Measurements from ENCODE around the gene ZNF576. TPM values are rescaled to one million over a fixed set of nuclear protein-coding genes. Genes with fewer than 3 reads are reported as not detected.
A peak's percentile ranks its signal among the peaks of the same experiment; 100 is the strongest.

ZNF576 gene
- total and polyA plus RNA-seq, 2 of the 13 experiments (the other 11 are each of a cell fraction or from before 2014, with no cell fraction given), result 7.2 to 9.6 TPM

DNA sequence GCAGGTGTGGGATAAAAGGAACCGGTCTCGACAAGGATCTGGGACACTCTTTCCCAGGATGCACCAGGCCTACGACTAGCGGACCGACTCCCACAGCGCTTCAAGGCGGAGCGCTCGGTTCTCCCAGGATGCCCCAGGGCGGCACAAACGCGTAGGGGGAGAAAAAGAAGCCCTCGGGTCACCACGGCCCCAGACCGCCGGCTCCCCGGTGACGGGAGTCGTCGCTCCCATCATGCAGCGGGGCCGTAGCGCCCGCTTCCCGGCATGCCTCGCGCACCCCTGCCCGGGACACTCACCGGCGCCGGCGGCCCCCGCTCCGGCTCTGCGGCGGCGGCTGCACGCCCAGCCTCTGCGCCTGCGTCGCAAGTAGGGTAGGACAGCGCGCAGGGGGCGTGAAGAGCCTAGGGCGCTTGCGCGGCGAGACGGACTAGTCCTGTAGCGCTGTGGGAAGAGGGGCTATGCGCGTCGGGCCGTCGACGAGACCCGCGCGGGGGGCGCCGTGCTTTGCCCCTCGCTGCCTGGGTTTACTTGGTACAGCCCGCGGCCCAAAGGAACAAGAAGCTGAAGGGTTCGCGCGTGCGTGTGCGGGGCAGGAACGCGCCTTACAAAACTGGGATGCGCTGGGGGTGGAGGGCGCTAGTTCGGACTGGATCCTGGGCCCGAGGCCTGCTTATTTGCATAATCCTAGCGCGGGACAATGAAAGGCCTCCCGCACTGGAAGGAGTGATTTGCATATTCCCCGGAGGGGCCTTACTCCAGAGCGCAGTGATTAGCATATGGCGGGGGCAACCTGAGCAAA, 23.1 kb downstream of the ZNF576 start, which contains the start of gene ZNF428 (continued):
- TF ChIP-seq PRMT3 (CRISPR knock-in tag; IDR thresholded peaks at IDR 0.05; ENCODE audit: borderline replicate concordance, low read depth) (no peak), JUND (CRISPR knock-in tag; IDR thresholded peaks at IDR 0.05) (no peak), POLR2A (IDR thresholded peaks at IDR 0.05; ENCODE audit: insufficient read depth in 1 of 2, low read depth in 2 of 2, low read length in 2 of 2) (peak; percentile 78 to 80), BCL6 (CRISPR knock-in tag; IDR thresholded peaks at IDR 0.05) (peak; percentile 7; the same call in 1 of the 2 replicates), ZSCAN9 (CRISPR knock-in tag; IDR thresholded peaks at IDR 0.05; ENCODE audit: borderline replicate concordance) (no peak; the same call in 1 of the 2 replicates)
- TF ChIP-seq, protein P1, sequence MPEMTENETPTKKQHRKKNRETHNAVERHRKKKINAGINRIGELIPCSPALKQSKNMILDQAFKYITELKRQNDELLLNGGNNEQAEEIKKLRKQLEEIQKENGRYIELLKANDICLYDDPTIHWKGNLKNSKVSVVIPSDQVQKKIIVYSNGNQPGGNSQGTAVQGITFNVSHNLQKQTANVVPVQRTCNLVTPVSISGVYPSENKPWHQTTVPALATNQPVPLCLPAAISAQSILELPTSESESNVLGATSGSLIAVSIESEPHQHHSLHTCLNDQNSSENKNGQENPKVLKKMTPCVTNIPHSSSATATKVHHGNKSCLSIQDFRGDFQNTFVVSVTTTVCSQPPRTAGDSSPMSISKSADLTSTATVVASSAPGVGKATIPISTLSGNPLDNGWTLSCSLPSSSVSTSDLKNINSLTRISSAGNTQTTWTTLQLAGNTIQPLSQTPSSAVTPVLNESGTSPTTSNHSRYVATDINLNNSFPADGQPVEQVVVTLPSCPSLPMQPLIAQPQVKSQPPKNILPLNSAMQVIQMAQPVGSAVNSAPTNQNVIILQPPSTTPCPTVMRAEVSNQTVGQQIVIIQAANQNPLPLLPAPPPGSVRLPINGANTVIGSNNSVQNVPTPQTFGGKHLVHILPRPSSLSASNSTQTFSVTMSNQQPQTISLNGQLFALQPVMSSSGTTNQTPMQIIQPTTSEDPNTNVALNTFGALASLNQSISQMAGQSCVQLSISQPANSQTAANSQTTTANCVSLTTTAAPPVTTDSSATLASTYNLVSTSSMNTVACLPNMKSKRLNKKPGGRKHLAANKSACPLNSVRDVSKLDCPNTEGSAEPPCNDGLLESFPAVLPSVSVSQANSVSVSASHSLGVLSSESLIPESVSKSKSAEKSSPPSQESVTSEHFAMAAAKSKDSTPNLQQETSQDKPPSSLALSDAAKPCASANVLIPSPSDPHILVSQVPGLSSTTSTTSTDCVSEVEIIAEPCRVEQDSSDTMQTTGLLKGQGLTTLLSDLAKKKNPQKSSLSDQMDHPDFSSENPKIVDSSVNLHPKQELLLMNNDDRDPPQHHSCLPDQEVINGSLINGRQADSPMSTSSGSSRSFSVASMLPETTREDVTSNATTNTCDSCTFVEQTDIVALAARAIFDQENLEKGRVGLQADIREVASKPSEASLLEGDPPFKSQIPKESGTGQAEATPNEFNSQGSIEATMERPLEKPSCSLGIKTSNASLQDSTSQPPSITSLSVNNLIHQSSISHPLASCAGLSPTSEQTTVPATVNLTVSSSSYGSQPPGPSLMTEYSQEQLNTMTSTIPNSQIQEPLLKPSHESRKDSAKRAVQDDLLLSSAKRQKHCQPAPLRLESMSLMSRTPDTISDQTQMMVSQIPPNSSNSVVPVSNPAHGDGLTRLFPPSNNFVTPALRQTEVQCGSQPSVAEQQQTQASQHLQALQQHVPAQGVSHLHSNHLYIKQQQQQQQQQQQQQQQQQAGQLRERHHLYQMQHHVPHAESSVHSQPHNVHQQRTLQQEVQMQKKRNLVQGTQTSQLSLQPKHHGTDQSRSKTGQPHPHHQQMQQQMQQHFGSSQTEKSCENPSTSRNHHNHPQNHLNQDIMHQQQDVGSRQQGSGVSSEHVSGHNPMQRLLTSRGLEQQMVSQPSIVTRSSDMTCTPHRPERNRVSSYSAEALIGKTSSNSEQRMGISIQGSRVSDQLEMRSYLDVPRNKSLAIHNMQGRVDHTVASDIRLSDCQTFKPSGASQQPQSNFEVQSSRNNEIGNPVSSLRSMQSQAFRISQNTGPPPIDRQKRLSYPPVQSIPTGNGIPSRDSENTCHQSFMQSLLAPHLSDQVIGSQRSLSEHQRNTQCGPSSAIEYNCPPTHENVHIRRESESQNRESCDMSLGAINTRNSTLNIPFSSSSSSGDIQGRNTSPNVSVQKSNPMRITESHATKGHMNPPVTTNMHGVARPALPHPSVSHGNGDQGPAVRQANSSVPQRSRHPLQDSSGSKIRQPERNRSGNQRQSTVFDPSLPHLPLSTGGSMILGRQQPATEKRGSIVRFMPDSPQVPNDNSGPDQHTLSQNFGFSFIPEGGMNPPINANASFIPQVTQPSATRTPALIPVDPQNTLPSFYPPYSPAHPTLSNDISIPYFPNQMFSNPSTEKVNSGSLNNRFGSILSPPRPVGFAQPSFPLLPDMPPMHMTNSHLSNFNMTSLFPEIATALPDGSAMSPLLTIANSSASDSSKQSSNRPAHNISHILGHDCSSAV (CRISPR knock-in tag; IDR thresholded peaks at IDR 0.05; ENCODE audit: borderline replicate concordance), result no peak
- TF ChIP-seq, protein P2, sequence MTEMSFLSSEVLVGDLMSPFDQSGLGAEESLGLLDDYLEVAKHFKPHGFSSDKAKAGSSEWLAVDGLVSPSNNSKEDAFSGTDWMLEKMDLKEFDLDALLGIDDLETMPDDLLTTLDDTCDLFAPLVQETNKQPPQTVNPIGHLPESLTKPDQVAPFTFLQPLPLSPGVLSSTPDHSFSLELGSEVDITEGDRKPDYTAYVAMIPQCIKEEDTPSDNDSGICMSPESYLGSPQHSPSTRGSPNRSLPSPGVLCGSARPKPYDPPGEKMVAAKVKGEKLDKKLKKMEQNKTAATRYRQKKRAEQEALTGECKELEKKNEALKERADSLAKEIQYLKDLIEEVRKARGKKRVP (CRISPR knock-in tag; IDR thresholded peaks at IDR 0.05), result peak in 1 of 2 experiments; percentile 76; a peak in 2 of 4 replicates
- TF ChIP-seq, protein P3, sequence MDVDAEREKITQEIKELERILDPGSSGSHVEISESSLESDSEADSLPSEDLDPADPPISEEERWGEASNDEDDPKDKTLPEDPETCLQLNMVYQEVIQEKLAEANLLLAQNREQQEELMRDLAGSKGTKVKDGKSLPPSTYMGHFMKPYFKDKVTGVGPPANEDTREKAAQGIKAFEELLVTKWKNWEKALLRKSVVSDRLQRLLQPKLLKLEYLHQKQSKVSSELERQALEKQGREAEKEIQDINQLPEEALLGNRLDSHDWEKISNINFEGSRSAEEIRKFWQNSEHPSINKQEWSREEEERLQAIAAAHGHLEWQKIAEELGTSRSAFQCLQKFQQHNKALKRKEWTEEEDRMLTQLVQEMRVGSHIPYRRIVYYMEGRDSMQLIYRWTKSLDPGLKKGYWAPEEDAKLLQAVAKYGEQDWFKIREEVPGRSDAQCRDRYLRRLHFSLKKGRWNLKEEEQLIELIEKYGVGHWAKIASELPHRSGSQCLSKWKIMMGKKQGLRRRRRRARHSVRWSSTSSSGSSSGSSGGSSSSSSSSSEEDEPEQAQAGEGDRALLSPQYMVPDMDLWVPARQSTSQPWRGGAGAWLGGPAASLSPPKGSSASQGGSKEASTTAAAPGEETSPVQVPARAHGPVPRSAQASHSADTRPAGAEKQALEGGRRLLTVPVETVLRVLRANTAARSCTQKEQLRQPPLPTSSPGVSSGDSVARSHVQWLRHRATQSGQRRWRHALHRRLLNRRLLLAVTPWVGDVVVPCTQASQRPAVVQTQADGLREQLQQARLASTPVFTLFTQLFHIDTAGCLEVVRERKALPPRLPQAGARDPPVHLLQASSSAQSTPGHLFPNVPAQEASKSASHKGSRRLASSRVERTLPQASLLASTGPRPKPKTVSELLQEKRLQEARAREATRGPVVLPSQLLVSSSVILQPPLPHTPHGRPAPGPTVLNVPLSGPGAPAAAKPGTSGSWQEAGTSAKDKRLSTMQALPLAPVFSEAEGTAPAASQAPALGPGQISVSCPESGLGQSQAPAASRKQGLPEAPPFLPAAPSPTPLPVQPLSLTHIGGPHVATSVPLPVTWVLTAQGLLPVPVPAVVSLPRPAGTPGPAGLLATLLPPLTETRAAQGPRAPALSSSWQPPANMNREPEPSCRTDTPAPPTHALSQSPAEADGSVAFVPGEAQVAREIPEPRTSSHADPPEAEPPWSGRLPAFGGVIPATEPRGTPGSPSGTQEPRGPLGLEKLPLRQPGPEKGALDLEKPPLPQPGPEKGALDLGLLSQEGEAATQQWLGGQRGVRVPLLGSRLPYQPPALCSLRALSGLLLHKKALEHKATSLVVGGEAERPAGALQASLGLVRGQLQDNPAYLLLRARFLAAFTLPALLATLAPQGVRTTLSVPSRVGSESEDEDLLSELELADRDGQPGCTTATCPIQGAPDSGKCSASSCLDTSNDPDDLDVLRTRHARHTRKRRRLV (CRISPR knock-in tag; IDR thresholded peaks at IDR 0.05), result peak; percentile 99
- TF ChIP-seq, protein P4, sequence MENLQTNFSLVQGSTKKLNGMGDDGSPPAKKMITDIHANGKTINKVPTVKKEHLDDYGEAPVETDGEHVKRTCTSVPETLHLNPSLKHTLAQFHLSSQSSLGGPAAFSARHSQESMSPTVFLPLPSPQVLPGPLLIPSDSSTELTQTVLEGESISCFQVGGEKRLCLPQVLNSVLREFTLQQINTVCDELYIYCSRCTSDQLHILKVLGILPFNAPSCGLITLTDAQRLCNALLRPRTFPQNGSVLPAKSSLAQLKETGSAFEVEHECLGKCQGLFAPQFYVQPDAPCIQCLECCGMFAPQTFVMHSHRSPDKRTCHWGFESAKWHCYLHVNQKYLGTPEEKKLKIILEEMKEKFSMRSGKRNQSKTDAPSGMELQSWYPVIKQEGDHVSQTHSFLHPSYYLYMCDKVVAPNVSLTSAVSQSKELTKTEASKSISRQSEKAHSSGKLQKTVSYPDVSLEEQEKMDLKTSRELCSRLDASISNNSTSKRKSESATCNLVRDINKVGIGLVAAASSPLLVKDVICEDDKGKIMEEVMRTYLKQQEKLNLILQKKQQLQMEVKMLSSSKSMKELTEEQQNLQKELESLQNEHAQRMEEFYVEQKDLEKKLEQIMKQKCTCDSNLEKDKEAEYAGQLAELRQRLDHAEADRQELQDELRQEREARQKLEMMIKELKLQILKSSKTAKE (CRISPR knock-in tag; IDR thresholded peaks at IDR 0.05; ENCODE audit: borderline replicate concordance), result 0 out of 2 replicates have a peak, but pooled peaks have one; percentile 24
